Measurements from ENCODE around the gene TICAM1. TPM values are rescaled to one million over a fixed set of nuclear protein-coding genes. Genes with fewer than 3 reads are reported as not detected.

The TICAM1 gene
- 5.6 and 7.0 TPM in 2 replicates for total RNA-seq (2021)
- Bru-seq, nascent RNA: percentile 43 among the genes with signal in this experiment
- BruChase-seq, experiment 1, labeled RNA remaining after a 2-hour chase: percentile 49 among the genes with signal in this experiment
- percentile 53 among the genes with signal in this experiment for BruChase-seq, experiment 2, labeled RNA remaining after a 6-hour chase
- long read RNA-seq, transcript TICAM1-201 (2 exons, 2,676 nt): major isoform, 5 of 7 reads
- long read RNA-seq, partial matches to known transcripts: 0 of 7 reads
- long read RNA-seq, other reads (novel, unspliced or antisense): 2 of 7 reads

DNA sequence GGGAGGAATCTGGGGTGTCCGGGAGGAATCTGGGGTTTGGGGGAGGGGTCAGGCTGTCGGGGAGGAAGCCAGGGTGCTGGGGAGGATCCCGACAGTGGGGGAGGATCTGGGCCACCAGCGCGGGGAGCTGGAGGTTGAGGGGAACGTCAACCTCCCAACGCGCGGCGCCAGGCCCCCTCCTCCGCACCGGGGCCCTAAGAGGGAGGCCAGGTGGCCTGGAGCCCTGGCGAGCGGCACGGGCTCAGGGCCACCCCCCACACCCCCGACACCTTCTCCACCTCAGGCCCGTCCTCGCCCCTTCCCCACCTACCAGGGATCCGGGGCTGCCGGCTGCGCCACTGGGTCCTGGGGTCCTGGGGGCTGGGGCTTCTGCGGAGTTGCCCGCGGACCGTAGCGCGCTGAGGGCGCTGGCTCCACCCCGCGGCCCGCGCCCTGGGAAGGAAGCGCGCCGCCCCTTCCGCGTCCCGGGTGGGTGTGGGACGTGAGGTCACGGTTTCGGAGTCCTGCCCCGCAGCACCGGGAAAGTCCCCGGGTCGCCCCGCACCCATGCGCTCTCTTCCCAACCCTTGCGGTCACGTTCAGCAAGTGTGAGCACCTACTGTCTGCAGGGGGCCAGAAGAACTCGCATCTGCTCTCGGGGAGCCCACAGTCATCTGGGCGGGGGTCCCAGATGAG, at the start of gene TICAM1:
Gene TICAM1 (minus strand): TSS at position 409 of the 675 bp plus-strand sequence. CDS start 13,335 bp downstream, outside the sequence.
- H3K9me3 ChIP-seq (ENCODE audit: low read depth, low read length, poor library complexity, severe bottlenecking): no peaks in the 10 kb centered on the region
- peak within 1 kb of the TSS; percentile 77 for H3K27ac ChIP-seq (ENCODE audit: low read depth, low read length, poor library complexity, severe bottlenecking)
- peak; percentile 49 for DNase-seq (ENCODE audit: low spot score)
- intact Hi-C loops (cut with micrococcal nuclease; ENCODE audit: unreplicated experiment): no loop called here
- TF ChIP-seq EZH2 (IDR thresholded peaks at IDR 0.05; ENCODE audit: borderline replicate concordance, low read depth, low read length, poor library complexity, severe bottlenecking): no peak
- TF ChIP-seq, protein P1, sequence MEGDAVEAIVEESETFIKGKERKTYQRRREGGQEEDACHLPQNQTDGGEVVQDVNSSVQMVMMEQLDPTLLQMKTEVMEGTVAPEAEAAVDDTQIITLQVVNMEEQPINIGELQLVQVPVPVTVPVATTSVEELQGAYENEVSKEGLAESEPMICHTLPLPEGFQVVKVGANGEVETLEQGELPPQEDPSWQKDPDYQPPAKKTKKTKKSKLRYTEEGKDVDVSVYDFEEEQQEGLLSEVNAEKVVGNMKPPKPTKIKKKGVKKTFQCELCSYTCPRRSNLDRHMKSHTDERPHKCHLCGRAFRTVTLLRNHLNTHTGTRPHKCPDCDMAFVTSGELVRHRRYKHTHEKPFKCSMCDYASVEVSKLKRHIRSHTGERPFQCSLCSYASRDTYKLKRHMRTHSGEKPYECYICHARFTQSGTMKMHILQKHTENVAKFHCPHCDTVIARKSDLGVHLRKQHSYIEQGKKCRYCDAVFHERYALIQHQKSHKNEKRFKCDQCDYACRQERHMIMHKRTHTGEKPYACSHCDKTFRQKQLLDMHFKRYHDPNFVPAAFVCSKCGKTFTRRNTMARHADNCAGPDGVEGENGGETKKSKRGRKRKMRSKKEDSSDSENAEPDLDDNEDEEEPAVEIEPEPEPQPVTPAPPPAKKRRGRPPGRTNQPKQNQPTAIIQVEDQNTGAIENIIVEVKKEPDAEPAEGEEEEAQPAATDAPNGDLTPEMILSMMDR (conservative IDR thresholded peaks at IDR 0.05; ENCODE audit: low read depth, low read length): no peak
- ChIA-PET CTCF (interaction anchor here (0.6 kb wide), 1 partner anchor 428 kb away, joined by 3 read pairs; no protein-coding TSS in a partner anchor), POLR2A (ENCODE audit: low non-redundant PET) (no interaction called here)
- peak within 1 kb of the TSS; percentile 91 for H3K4me3 ChIP-seq (ENCODE audit: low read depth, low read length, poor library complexity, severe bottlenecking)
- H3K27me3 ChIP-seq (replicated peaks; ENCODE audit: insufficient read depth, low read depth, low read length, poor library complexity): no peaks in the 10 kb centered on the region
- no peaks in the 10 kb centered on the region for H3K36me3 ChIP-seq (ENCODE audit: insufficient read depth, low read length, poor library complexity, severe bottlenecking)
- no TSS peak for BruUV-seq (replicated peaks)
- H3K4me1 ChIP-seq (ENCODE audit: insufficient read depth, low read length, poor library complexity, severe bottlenecking): no peaks in the 10 kb centered on the region

DNA sequence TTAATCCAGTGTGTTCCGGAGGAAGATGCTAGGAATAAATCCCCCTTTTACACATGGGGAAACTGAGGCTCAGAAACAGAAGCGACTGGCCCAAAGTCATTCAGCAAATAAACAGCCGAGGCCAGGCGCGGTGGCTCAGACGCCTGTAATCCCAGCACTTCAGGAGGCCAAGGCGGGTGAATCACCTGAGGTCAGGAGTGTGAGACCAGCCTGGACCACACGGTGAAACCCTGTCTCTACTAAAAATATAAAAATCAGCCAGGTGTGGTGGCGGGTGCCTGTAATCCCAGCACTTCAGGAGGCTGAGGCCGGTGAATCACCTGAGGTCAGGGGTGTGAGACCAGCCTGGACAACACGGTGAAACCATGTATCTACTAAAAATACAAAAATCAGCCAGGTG, 47.5 kb upstream of the TICAM1 start:
- Histone ChIP-seq H3K4me1 (ENCODE audit: insufficient read depth, low read length, poor library complexity, severe bottlenecking) (no peaks in the 10 kb centered on the region), H3K4me3 (ENCODE audit: low read depth, low read length, poor library complexity, severe bottlenecking) (no peak overlapping the region), H3K27me3 (replicated peaks; ENCODE audit: insufficient read depth, low read depth, low read length, poor library complexity) (no peaks in the 10 kb centered on the region), H3K9me3 (ENCODE audit: low read depth, low read length, poor library complexity, severe bottlenecking) (no peaks in the 10 kb centered on the region), H3K27ac (ENCODE audit: low read depth, low read length, poor library complexity, severe bottlenecking) (no peak overlapping the region), H3K36me3 (ENCODE audit: insufficient read depth, low read length, poor library complexity, severe bottlenecking) (no peaks in the 10 kb centered on the region)
- ChIA-PET CTCF (interaction anchor here (0.7 kb wide), 1 partner anchor 93 kb away, joined by 5 read pairs; no protein-coding TSS in a partner anchor), POLR2A (ENCODE audit: low non-redundant PET) (no interaction called here)
- intact Hi-C loops (cut with micrococcal nuclease; ENCODE audit: unreplicated experiment): no loop called here
- TF ChIP-seq, protein P1 (conservative IDR thresholded peaks at IDR 0.05; ENCODE audit: low read depth, low read length): no peak
- TF ChIP-seq EZH2 (IDR thresholded peaks at IDR 0.05; ENCODE audit: borderline replicate concordance, low read depth, low read length, poor library complexity, severe bottlenecking): no peak
- BruUV-seq (replicated peaks): no TSS peak
- no peak for DNase-seq (ENCODE audit: low spot score)

DNA sequence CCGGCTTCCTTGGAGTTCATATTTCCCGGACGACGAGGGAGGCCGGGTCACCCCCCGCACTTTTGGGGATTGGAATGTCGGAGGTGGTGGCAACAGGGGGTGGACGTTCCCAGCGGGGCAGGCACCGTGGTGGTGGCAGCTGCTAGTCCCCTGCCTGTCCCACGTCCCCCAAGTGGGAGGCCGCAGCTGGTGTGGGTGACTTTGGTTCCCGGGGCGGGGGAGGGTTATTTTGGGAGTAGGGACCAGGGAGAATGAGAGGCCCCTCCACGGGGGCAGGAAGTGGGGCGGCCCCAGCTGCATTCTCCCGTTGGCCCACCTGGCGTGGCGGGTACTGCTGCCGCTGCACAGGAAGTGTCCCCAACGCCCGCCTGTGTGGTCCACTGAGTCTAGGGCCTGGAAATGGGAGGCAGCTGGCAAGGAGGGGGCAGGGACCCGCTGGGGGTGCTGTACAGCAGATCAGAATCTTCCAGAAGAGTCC, 47.0 kb upstream of the TICAM1 start:
- Histone ChIP-seq H3K27me3 (replicated peaks; ENCODE audit: insufficient read depth, low read depth, low read length, poor library complexity) (no peaks in the 10 kb centered on the region), H3K4me1 (ENCODE audit: insufficient read depth, low read length, poor library complexity, severe bottlenecking) (no peaks in the 10 kb centered on the region), H3K4me3 (ENCODE audit: low read depth, low read length, poor library complexity, severe bottlenecking) (no peak overlapping the region), H3K27ac (ENCODE audit: low read depth, low read length, poor library complexity, severe bottlenecking) (no peak overlapping the region), H3K36me3 (ENCODE audit: insufficient read depth, low read length, poor library complexity, severe bottlenecking) (no peaks in the 10 kb centered on the region), H3K9me3 (ENCODE audit: low read depth, low read length, poor library complexity, severe bottlenecking) (no peaks in the 10 kb centered on the region)
- ChIA-PET POLR2A (ENCODE audit: low non-redundant PET) (no interaction called here), CTCF (interaction anchor here (0.5 kb wide), 1 partner anchor 11 kb away, joined by 11 read pairs; no protein-coding TSS in a partner anchor)
- no peak for TF ChIP-seq EZH2 (IDR thresholded peaks at IDR 0.05; ENCODE audit: borderline replicate concordance, low read depth, low read length, poor library complexity, severe bottlenecking)
- TF ChIP-seq, protein P1 (conservative IDR thresholded peaks at IDR 0.05; ENCODE audit: low read depth, low read length): no peak
- DNase-seq (ENCODE audit: low spot score): no peak
- intact Hi-C loops (cut with micrococcal nuclease; ENCODE audit: unreplicated experiment): no loop called here
- BruUV-seq (replicated peaks): no TSS peak
